ENCODE measurements around the gene DPP3. TPM values are rescaled to one million over a fixed set of nuclear protein-coding genes. Genes with fewer than 3 reads are reported as not detected.
"Not testable (repeated sequence)": the region's sequence is repeated elsewhere in the genome, so short reads cannot be mapped to it uniquely, and the experiment has no call there.

The DPP3 gene
- polyA plus RNA-seq, 2 of the 4 experiments (the other 2 are of a cell fraction) = 52.2 to 70.5 TPM

- peaks cover 15% of the 10 kb centered on the region for H3K4me1 ChIP-seq
- no peaks in the 10 kb centered on the region for H3K9me3 ChIP-seq
- peak within 1 kb of the TSS; percentile 79 to 92 for H3K27ac ChIP-seq
- peak within 1 kb of the TSS; percentile 69 for H3K4me3 ChIP-seq
- ChIA-PET CTCF (interaction anchor here (0.6 to 48.5 kb wide), 27 partner anchors 10 to 513 kb away, joined by 3 to 1614 read pairs (median 3); partner anchors contain the start of genes DPP3, NPAS4, RBM4B and ZDHHC24), POLR2A (interaction anchor here (1.1 to 1.9 kb wide), 8 partner anchors 17 to 240 kb away, joined by 3 to 22 read pairs (median 6); partner anchors contain the start of genes DPP3, PELI3, RBM14 and RBM4B)
- DNase-seq (ENCODE audit: low read depth in 1 of 2, low spot score in 1 of 2) = peak; percentile 94 to 98
- WGBS (ENCODE audit: missing lambda C conversion rate) = 4% methylated on average over 26 of the region's 45 CpGs
- ATAC-seq = peak; percentile 95 to 97
- peak within 1 kb of the TSS; percentile 83 for H3K4me2 ChIP-seq
- FAIRE-seq = peak; percentile 91
- no peak for TF ChIP-seq FOXS1 (CRISPR knock-in tag; IDR thresholded peaks at IDR 0.05)
- TF ChIP-seq SREBF2 (IDR thresholded peaks at IDR 0.05) = no peak
- no peak for TF ChIP-seq NFE2L2 (conservative IDR thresholded peaks at IDR 0.05; ENCODE audit: low read length)
- TF ChIP-seq PHF8 (IDR thresholded peaks at IDR 0.05; ENCODE audit: borderline replicate concordance, low read depth) = peak; percentile 98
- TF ChIP-seq MAX (IDR thresholded peaks at IDR 0.05) = peak; percentile 71
- no peak for TF ChIP-seq MAZ (IDR thresholded peaks at IDR 0.05; ENCODE audit: borderline replicate concordance, low read depth, low read length)
- TF ChIP-seq KDM5A (IDR thresholded peaks at IDR 0.05) = peak; percentile 98
- no peak for TF ChIP-seq HOXA7 (CRISPR knock-in tag; IDR thresholded peaks at IDR 0.05)
- TF ChIP-seq JUN (IDR thresholded peaks at IDR 0.05) = peak; percentile 97 to 98
- no peak for TF ChIP-seq EHF (CRISPR knock-in tag; IDR thresholded peaks at IDR 0.05)
- TF ChIP-seq POLR2A (IDR thresholded peaks at IDR 0.05; ENCODE audit: low read length) = peak; percentile 40; the same call in 1 of the 2 replicates
- TF ChIP-seq BCL3 (IDR thresholded peaks at IDR 0.05) = 0 out of 3 replicates have a peak, but pooled peaks have one; percentile 45
- TF ChIP-seq USF2 (IDR thresholded peaks at IDR 0.05) = no peak
- peak; percentile 41 to 54; a peak in 4 of 5 replicates for TF ChIP-seq RAD21 (conservative IDR thresholded peaks at IDR 0.05 in 1 of 2, IDR thresholded peaks at IDR 0.05 in 1 of 2)
- peak; percentile 79; the same call in 1 of the 2 replicates for TF ChIP-seq HDAC2 (IDR thresholded peaks at IDR 0.05)
- TF ChIP-seq SMC3 (IDR thresholded peaks at IDR 0.05) = peak; percentile 61; the same call in 2 of the 3 replicates
- TF ChIP-seq ZFP36 (IDR thresholded peaks at IDR 0.05; ENCODE audit: borderline replicate concordance, partially characterized antibody) = no peak
- TF ChIP-seq CTCF (IDR thresholded peaks at IDR 0.05) = peak; percentile 78
These were observed 41.4 kb upstream of the DPP3 start, which contains the start of gene MRPL11 for GRCh38 chr11:66438504-66439466. Gene MRPL11, minus strand, starts transcription at chr11:66438848. Its CDS starts 94 bp downstream, at chr11:66438754.

GRCh38 chr11:66440101-66440939, 39.9 kb upstream of the DPP3 start:
- not testable (repeated sequence) for H3K9me3 ChIP-seq; H3K4me2 ChIP-seq; ATAC-seq; H3K27ac ChIP-seq; H3K4me3 ChIP-seq; DNase-seq (ENCODE audit: low read depth in 1 of 2, low spot score in 1 of 2); FAIRE-seq
- peaks cover 22% of the 10 kb centered on the region for H3K4me1 ChIP-seq
- 49% methylated on average over 14 of the region's 29 CpGs for WGBS (ENCODE audit: missing lambda C conversion rate)
- POLR2A ChIA-PET = interaction anchor here (1.9 kb wide), 1 partner anchor 40 kb away, joined by 22 read pairs; the partner anchor contains the start of gene DPP3
- CTCF ChIA-PET = interaction anchor here (1.0 to 48.5 kb wide), 6 partner anchors 15 to 39 kb away, joined by 3 to 1614 read pairs (median 10); partner anchors contain the start of genes DPP3 and NPAS4

- WGBS (ENCODE audit: missing lambda C conversion rate) = 52% methylated on average over 22 of the region's 27 CpGs
- POLR2A ChIA-PET = not testable (repeated sequence)
These were observed 39.3 kb upstream of the DPP3 start for GRCh38 chr11:66440940-66441282.

More at GRCh38 chr11:66440940-66441282, 39.3 kb upstream of the DPP3 start:
- H3K4me2 ChIP-seq; H3K9me3 ChIP-seq; H3K4me3 ChIP-seq; H3K27ac ChIP-seq; DNase-seq (ENCODE audit: low read depth in 1 of 2, low spot score in 1 of 2); ATAC-seq; FAIRE-seq: not testable (repeated sequence)
- CTCF ChIA-PET = interaction anchor here (0.6 to 48.5 kb wide), 5 partner anchors 14 to 218 kb away, joined by 3 to 1614 read pairs (median 15); partner anchors contain the start of genes DPP3 and NPAS4
- peaks cover 22% of the 10 kb centered on the region for H3K4me1 ChIP-seq

Data from A549 (cell line).